IMR-90 (cell line): ENCODE data around the gene CIART. TPM values are rescaled to one million over a fixed set of nuclear protein-coding genes. Genes with fewer than 3 reads are reported as not detected.

ENCODE experiments used
- ATAC-seq: fragments of 200-7000 bp; cut with Tn5 transposase; 2 replicates; pipeline ENCODE4 v1.9.1; 2020; ENCODE audit warnings: low read depth, mild to moderate bottlenecking, moderate library complexity
- Bru-seq: library from RNA; stranded (reverse); fragments of 400-500 nt; gene quantifications from one replicate; lab custom pipeline; 2021; lab: Mats Ljungman, UMichigan
- BruChase-seq, 2 experiments: library from RNA; stranded (reverse); fragments of 400-500 nt; gene quantifications; one replicate each; lab custom pipeline; 2021; lab: Mats Ljungman, UMichigan
- BruUV-seq: library from RNA; stranded (reverse); fragments of 400-500 nt; replicated peaks from 2 replicates; lab custom pipeline; 2021; lab: Mats Ljungman, UMichigan
- CTCF ChIA-PET: fragments of 300-600 bp; formaldehyde crosslinking; extraction: SDS; loops from one replicate; lab custom pipeline; 2021; ENCODE audit warnings: antibody characterized with exemption; lab: Yijun Ruan, JAX
- POLR2A ChIA-PET: fragments of 300-600 bp; sonication (Branson Sonifier 250); formaldehyde crosslinking; loops from one replicate; lab custom pipeline; 2022; ENCODE audit warnings: antibody characterized with exemption; ENCODE audit not compliant: unreplicated experiment; lab: Charles Lee
- DNase-seq: peaks from one replicate; pipeline ENCODE4 v3.0.0; 2013
- H2AFZ ChIP-seq: replicated peaks from 2 replicates; pipeline ENCODE3; 2013; ENCODE audit warnings: low read length, mild to moderate bottlenecking; ENCODE audit not compliant: poor library complexity
- H2AK5ac ChIP-seq: 2 replicates; pipeline ENCODE4 v1.6.1; 2013; ENCODE audit warnings: low read depth, low read length, inconsistent platforms
- H2AK9ac ChIP-seq: replicated peaks from 2 replicates; pipeline ENCODE3; 2013; ENCODE audit warnings: mild to moderate bottlenecking, low read depth, low read length, moderate library complexity; ENCODE audit not compliant: poor library complexity
- H2BK120ac ChIP-seq: 2 replicates; pipeline ENCODE4 v1.6.1; 2013; ENCODE audit warnings: low read depth, low read length, inconsistent platforms
- H2BK15ac ChIP-seq: 3 replicates; pipeline ENCODE4 v1.6.1; 2013; ENCODE audit warnings: low read depth, low read length, inconsistent platforms
- H2BK20ac ChIP-seq: 2 replicates; pipeline ENCODE4 v1.6.1; 2013; ENCODE audit warnings: low read depth, mild to moderate bottlenecking, inconsistent platforms, low read length, moderate library complexity
- H2BK5ac ChIP-seq: 2 replicates; pipeline ENCODE4 v1.6.1; 2013; ENCODE audit warnings: mild to moderate bottlenecking, low read depth, low read length, inconsistent platforms; ENCODE audit not compliant: poor library complexity, severe bottlenecking
- H3K14ac ChIP-seq: replicated peaks from 2 replicates; pipeline ENCODE4 v1.6.1; 2013; ENCODE audit warnings: low read depth, low read length, inconsistent platforms
- H3K18ac ChIP-seq: 2 replicates; pipeline ENCODE4 v1.6.1; 2013; ENCODE audit warnings: low read depth, low read length, control low read depth
- H3K23ac ChIP-seq: 2 replicates; pipeline ENCODE4 v1.6.1; 2013; ENCODE audit warnings: low read depth, low read length, inconsistent platforms
- H3K27ac ChIP-seq: 2 replicates; pipeline ENCODE4 v1.5.1; 2013; ENCODE audit warnings: mild to moderate bottlenecking, control low read depth, low read length; ENCODE audit not compliant: insufficient read depth
- H3K27me3 ChIP-seq: 2 replicates; pipeline ENCODE4 v1.6.1; 2013; ENCODE audit warnings: low read length; ENCODE audit not compliant: control insufficient read depth, insufficient read depth
- H3K36me3 ChIP-seq: 2 replicates; pipeline ENCODE4 v1.6.1; 2013; ENCODE audit warnings: low read length, mixed read lengths; ENCODE audit not compliant: control insufficient read depth, insufficient read depth
- H3K4ac ChIP-seq: 2 replicates; pipeline ENCODE4 v1.6.1; 2013; ENCODE audit warnings: low read depth, low read length, inconsistent platforms
- H3K4me1 ChIP-seq: 2 replicates; pipeline ENCODE4 v1.6.1; 2013; ENCODE audit warnings: low read length, mixed read lengths; ENCODE audit not compliant: control insufficient read depth, insufficient read depth
- H3K4me2 ChIP-seq: 2 replicates; pipeline ENCODE4 v1.6.1; 2013; ENCODE audit warnings: low read depth, mild to moderate bottlenecking, control low read depth, low read length, moderate library complexity
- H3K4me3 ChIP-seq: 2 replicates; pipeline ENCODE4 v1.5.1; 2013; ENCODE audit warnings: low read depth, mild to moderate bottlenecking, control low read depth, low read length, moderate library complexity; ENCODE audit not compliant: insufficient read depth
- H3K56ac ChIP-seq: 2 replicates; pipeline ENCODE4 v1.6.1; 2013; ENCODE audit warnings: low read length, inconsistent platforms; ENCODE audit not compliant: insufficient read depth; ENCODE audit errors: extremely low read depth
- H3K79me1 ChIP-seq, 2 experiments: 2 replicates each; pipeline ENCODE4 v1.6.1; 2013; ENCODE audit warnings: low read length in 2 of 2, inconsistent platforms in 1 of 2, low read depth in 1 of 2
- H3K9ac ChIP-seq: 2 replicates; pipeline ENCODE4 v1.6.1; 2013; ENCODE audit warnings: low read depth, low read length, control low read depth
- H3K9me1 ChIP-seq: 2 replicates; pipeline ENCODE4 v1.6.1; 2013; ENCODE audit warnings: low read length, inconsistent platforms; ENCODE audit not compliant: insufficient read depth
- H3K9me3 ChIP-seq: 2 replicates; pipeline ENCODE4 v1.6.1; 2013; ENCODE audit warnings: low read length; ENCODE audit not compliant: control insufficient read depth, insufficient read depth
- H4K20me1 ChIP-seq: 2 replicates; pipeline ENCODE4 v1.6.1; 2013; ENCODE audit warnings: low read length, inconsistent platforms; ENCODE audit not compliant: insufficient read depth
- H4K5ac ChIP-seq: 2 replicates; pipeline ENCODE4 v1.6.1; 2013; ENCODE audit warnings: mild to moderate bottlenecking, low read depth, low read length, control low read depth
- H4K8ac ChIP-seq, 2 experiments: 2 replicates each; pipeline ENCODE4 v1.6.1; 2013; ENCODE audit warnings: low read depth in 2 of 2, low read length in 2 of 2, control low read depth in 1 of 2, inconsistent platforms in 1 of 2
- H4K91ac ChIP-seq: 2 replicates; pipeline ENCODE4 v1.6.1; 2013; ENCODE audit warnings: low read depth, low read length, inconsistent platforms; ENCODE audit not compliant: insufficient read depth
- BHLHE40 ChIP-seq: fragments of 150-350 bp; IDR thresholded peaks from 2 replicates; pipeline ENCODE4 v1.6.1; 2016; ENCODE audit warnings: mild to moderate bottlenecking, low read depth, low read length
- ELK1 ChIP-seq: fragments of 150-350 bp; IDR thresholded peaks from 2 replicates; pipeline ENCODE4 v1.6.1; 2016; ENCODE audit warnings: low read depth, mild to moderate bottlenecking, low read length, moderate library complexity, borderline replicate concordance
- FOS ChIP-seq: fragments of 150-350 bp; IDR thresholded peaks from 2 replicates; pipeline ENCODE4 v1.6.1; 2016; ENCODE audit warnings: low read depth, low read length
- MAZ ChIP-seq: IDR thresholded peaks from 2 replicates; pipeline ENCODE4 v1.6.1; 2012; ENCODE audit warnings: low read depth, mild to moderate bottlenecking, low read length, improper control_type of control experiment, moderate library complexity, borderline replicate concordance
- MXI1 ChIP-seq: IDR thresholded peaks from 2 replicates; pipeline ENCODE4 v1.6.1; 2012; ENCODE audit warnings: low read depth, mild to moderate bottlenecking, low read length, moderate library complexity, borderline replicate concordance
- NFE2L2 ChIP-seq: fragments of 150-350 bp; IDR thresholded peaks from 2 replicates; pipeline ENCODE4 v1.6.1; 2016; ENCODE audit warnings: low read depth, mild to moderate bottlenecking, low read length
- POLR2A ChIP-seq: IDR thresholded peaks from 2 replicates; pipeline ENCODE4 v1.6.1; 2012; ENCODE audit warnings: mild to moderate bottlenecking, low read depth, low read length
- RFX5 ChIP-seq: IDR thresholded peaks from 2 replicates; pipeline ENCODE4 v1.8.0; 2012; ENCODE audit warnings: low read depth, mild to moderate bottlenecking, low read length, moderate library complexity
- SMC3 ChIP-seq: fragments of 150-350 bp; IDR thresholded peaks from 2 replicates; pipeline ENCODE4 v1.6.1; 2016; ENCODE audit warnings: low read depth, mild to moderate bottlenecking, antibody characterized with exemption, low read length, moderate library complexity
- USF2 ChIP-seq: fragments of 150-350 bp; IDR thresholded peaks from 2 replicates; pipeline ENCODE4 v1.6.1; 2017; ENCODE audit warnings: mild to moderate bottlenecking, antibody characterized with exemption, low read length, low read depth
- WGBS, 2 experiments: methylation state at CpG; one replicate each; pipeline versions ENCODE4 v1.1.5 to v1.1.7; 2013; ENCODE audit warnings: missing lambda C conversion rate in 2 of 2; ENCODE audit not compliant: insufficient read length in 1 of 2; ENCODE audit errors: extremely low coverage in 2 of 2; 5-methylcytosine and 5-hydroxymethylcytosine counted together
- dilution Hi-C: fragments of 300-500 bp; cut with HindIII; formaldehyde crosslinking; loops from one replicate; pipeline ENCODE4 v1.14.3; 2018; ENCODE audit warnings: low sequenced_read_pairs; ENCODE audit not compliant: unreplicated experiment
- in situ Hi-C: fragments of 300-500 bp; cut with MboI; formaldehyde crosslinking; loops from 3 replicates; pipeline ENCODE4 v1.14.3; 2019; ENCODE audit warnings: low sequenced_read_pairs, inconsistent platforms, mixed read lengths
- intact Hi-C: fragments of 100-400 bp; cut with micrococcal nuclease; formaldehyde crosslinking; loops from 2 replicates; pipeline ENCODE4 v1.10.0; 2022
- long read RNA-seq: library from polyadenylated mRNA; unstranded; transcript quantifications from one replicate; pipeline ENCODE4 v2.0.0, GENCODE V29; 2021; ENCODE audit not compliant: unreplicated experiment
- polyA plus RNA-seq, 3 experiments: library from polyadenylated mRNA; depleted of rRNA; stranded (reverse); fragments of >200 nt; gene quantifications; 2 replicates each; pipeline ENCODE4 v1.2.3, GENCODE V29; 2012; ENCODE audit warnings: low replicate concordance in 1 of 3
- total RNA-seq: library from RNA; depleted of rRNA; stranded (reverse); fragments of >200 nt; gene quantifications from 2 replicates; pipeline ENCODE4 v1.2.3, GENCODE V29; 2012; rRNA removed

The CIART gene, protein sequence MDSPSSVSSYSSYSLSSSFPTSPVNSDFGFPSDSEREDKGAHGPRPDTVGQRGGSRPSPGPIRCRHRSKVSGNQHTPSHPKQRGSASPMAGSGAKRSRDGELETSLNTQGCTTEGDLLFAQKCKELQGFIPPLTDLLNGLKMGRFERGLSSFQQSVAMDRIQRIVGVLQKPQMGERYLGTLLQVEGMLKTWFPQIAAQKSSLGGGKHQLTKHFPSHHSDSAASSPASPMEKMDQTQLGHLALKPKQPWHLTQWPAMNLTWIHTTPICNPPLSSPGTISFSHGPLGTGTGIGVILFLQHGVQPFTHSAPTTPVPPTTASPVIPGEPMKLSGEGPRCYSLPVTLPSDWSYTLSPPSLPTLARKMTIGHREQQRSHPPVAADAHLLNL
- 13.9 and 18.1 TPM in 2 replicates for total RNA-seq
- 15.5 and 16.5 TPM in 2 replicates for polyA plus RNA-seq (2012; rRNA removed)
- polyA plus RNA-seq (2012; cell fraction: cytosol; rRNA removed) = 6.7 and 7.0 TPM in 2 replicates
- 16.7 and 41.5 TPM in 2 replicates for polyA plus RNA-seq (2012; cell fraction: nucleus; rRNA removed; ENCODE audit: low replicate concordance)
- percentile 44 among the genes with signal in this experiment for Bru-seq, nascent RNA
- percentile 56 among the genes with signal in this experiment for BruChase-seq, experiment 1, labeled RNA remaining after a 6-hour chase
- percentile 43 among the genes with signal in this experiment for BruChase-seq, experiment 2, labeled RNA remaining after a 2-hour chase
- long read RNA-seq, partial matches to known transcripts = 0 of 2 reads
- long read RNA-seq, other reads (novel, unspliced or antisense) = 0 of 2 reads

DNA sequence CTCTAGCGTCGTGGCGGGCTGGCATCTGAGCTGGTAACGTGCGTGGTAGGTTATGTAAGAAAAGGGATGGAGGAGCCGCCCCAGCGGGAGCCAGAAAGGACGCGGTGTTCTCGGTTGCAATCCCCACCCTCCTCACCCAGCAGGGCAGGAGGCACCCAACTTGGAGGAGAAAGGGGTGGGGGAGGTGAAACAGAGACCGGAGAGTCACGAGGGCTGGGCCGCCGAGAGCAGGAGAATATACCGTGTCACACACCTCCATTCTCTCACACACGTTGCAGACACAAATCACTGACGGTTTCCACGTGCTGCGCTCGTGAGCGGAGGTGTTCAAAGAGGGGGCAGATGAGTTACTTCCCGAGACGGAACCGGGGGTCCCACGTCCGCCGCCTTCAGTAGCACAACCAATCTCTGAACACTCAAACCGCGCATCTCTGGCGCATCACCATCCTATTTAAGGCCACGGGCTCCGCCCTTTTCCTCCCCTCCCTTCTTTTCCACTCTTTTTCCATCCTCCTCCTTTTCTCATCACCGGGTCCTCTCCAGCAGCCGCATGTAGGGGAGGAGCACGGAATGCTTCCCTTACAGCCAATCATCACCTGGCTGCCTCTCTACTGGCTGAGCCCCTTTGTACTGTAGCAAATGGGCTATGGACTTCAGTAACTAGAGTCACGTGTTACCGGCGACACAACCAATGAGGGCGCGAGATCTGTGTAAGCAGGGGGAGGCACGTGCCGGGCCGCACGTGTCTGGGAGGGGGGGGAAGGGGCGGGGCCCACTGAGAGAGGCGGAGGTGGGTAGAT lies at the start of gene CIART:
Gene CIART (plus strand): TSS at position 797 of the 800 bp plus-strand sequence. CDS start 714 bp downstream, outside the sequence.
- H4K20me1 ChIP-seq = no peaks in the 10 kb centered on the region
- ATAC-seq (peak; percentile 98), DNase-seq (peak; percentile 100)
- no peak within 1 kb of the TSS for H3K18ac ChIP-seq
- H2AFZ ChIP-seq = peak within 1 kb of the TSS; percentile 92
- H3K4me1 ChIP-seq = peaks cover 5% of the 10 kb centered on the region
- 0 out of 2 replicates have a peak within 1 kb of the TSS, but pooled peaks have one; percentile 12 for H4K5ac ChIP-seq
- peaks cover 17 to 21% of the 10 kb centered on the region in 2 experiments; a peak in 3 of 4 replicates for H3K79me1 ChIP-seq
- H2BK5ac ChIP-seq = peak within 1 kb of the TSS; percentile 43
- peak within 1 kb of the TSS; percentile 93 for H2AK9ac ChIP-seq
- H2BK20ac ChIP-seq = no peak within 1 kb of the TSS
- peak within 1 kb of the TSS; percentile 82 for H3K14ac ChIP-seq
- peak within 1 kb of the TSS; percentile 70 for H3K9ac ChIP-seq
- peak within 1 kb of the TSS; percentile 9 to 70; a peak in 3 of 4 replicates for H4K8ac ChIP-seq
- peak within 1 kb of the TSS; percentile 24 for H3K27ac ChIP-seq
- H2BK15ac ChIP-seq = peak within 1 kb of the TSS; percentile 28; the same call in 1 of the 3 replicates
- peak within 1 kb of the TSS; percentile 60; the same call in 1 of the 2 replicates for H2BK120ac ChIP-seq
- H2AK5ac ChIP-seq = peak within 1 kb of the TSS; percentile 40
- ChIA-PET CTCF (interaction anchor here (0.6 to 3.8 kb wide), 3 partner anchors 9 to 77 kb away, joined by 4 to 31 read pairs (median 4); no protein-coding TSS in a partner anchor), POLR2A (interaction anchor here (0.6 to 1.3 kb wide), 3 partner anchors 9 to 20 kb away, joined by 3 to 5 read pairs (median 5); partner anchors contain the start of gene C1orf54)
- H3K9me3 ChIP-seq = no peaks in the 10 kb centered on the region
- H3K56ac ChIP-seq = peak within 1 kb of the TSS; percentile 57; the same call in 1 of the 2 replicates
- H3K9me1 ChIP-seq = no peaks in the 10 kb centered on the region
- peak within 1 kb of the TSS; percentile 58 for H3K4me3 ChIP-seq
- in situ Hi-C loops (no loop called here), dilution Hi-C loops (no loop called here), intact Hi-C loops (loop anchor here (1.0 to 5.0 kb wide), 2 partner anchors 26 to 45 kb away; partner anchors contain the start of gene ANP32E)
- BruUV-seq = no TSS peak
- peaks cover 11% of the 10 kb centered on the region for H3K36me3 ChIP-seq
- H4K91ac ChIP-seq = peak within 1 kb of the TSS; percentile 58
- peak within 1 kb of the TSS; percentile 84 for H3K4me2 ChIP-seq
- no peaks in the 10 kb centered on the region for H3K27me3 ChIP-seq
- peak; percentile 99 for TF ChIP-seq BHLHE40
- peak; percentile 71 for TF ChIP-seq FOS
- no peak for TF ChIP-seq ELK1
- TF ChIP-seq MXI1 = peak; percentile 29; the same call in 1 of the 2 replicates
- no peak for TF ChIP-seq RFX5
- TF ChIP-seq NFE2L2 = peak; percentile 44; the same call in 1 of the 2 replicates
- peak; percentile 60 for TF ChIP-seq POLR2A
- no peak for TF ChIP-seq SMC3
- TF ChIP-seq MAZ = peak; percentile 99
- peak; percentile 95 for TF ChIP-seq USF2
- H3K23ac ChIP-seq = peak within 1 kb of the TSS; percentile 82
- 2% methylated on average over 18 of the region's 46 CpGs; no CpG with 5 or more reads in 1 of the 2 experiments for WGBS, 2 experiments
- peak within 1 kb of the TSS; percentile 70 for H3K4ac ChIP-seq
